Keratinocyte (primary cell): ENCODE data around the gene TBK1. TPM values are rescaled to one million over a fixed set of nuclear protein-coding genes. Genes with fewer than 3 reads are reported as not detected.

Source experiments
- DNase-seq: peaks from one replicate; pipeline ENCODE4 v3.0.0-alpha.2; 2011; ENCODE audit warnings: low read depth, missing footprints, low spot score
- FAIRE-seq: peaks from 2 replicates; lab custom pipeline; 2011; peaks lifted over from hg19 to GRCh38; lab: Jason Lieb, UNC
- H2AFZ ChIP-seq: 2 replicates; pipeline ENCODE4 v1.6.0; 2012; ENCODE audit warnings: low read length, control low read depth, inconsistent platforms; ENCODE audit not compliant: control insufficient read depth
- H3K27ac ChIP-seq: 2 replicates; pipeline ENCODE4 v1.5.1; 2011; ENCODE audit warnings: low read length; ENCODE audit not compliant: control insufficient read depth, insufficient read depth
- H3K27me3 ChIP-seq: 3 replicates; pipeline ENCODE4 v1.6.0; 2011; ENCODE audit warnings: low read length; ENCODE audit not compliant: control insufficient read depth, insufficient read depth; ENCODE audit errors: extremely low read depth
- H3K36me3 ChIP-seq, 2 experiments: 2 replicates in 1 of 2; 3 replicates in 1 of 2; pipeline ENCODE4 v1.5.1; 2011; ENCODE audit warnings: low read length in 2 of 2, mild to moderate bottlenecking in 1 of 2; ENCODE audit not compliant: control insufficient read depth in 2 of 2, insufficient read depth in 2 of 2; ENCODE audit errors: extremely low read depth in 1 of 2
- H3K4me1 ChIP-seq: 3 replicates; pipeline ENCODE4 v1.5.1; 2011; ENCODE audit warnings: low read length; ENCODE audit not compliant: control insufficient read depth, insufficient read depth; ENCODE audit errors: extremely low read depth
- H3K4me2 ChIP-seq: 3 replicates; pipeline ENCODE4 v1.6.0; 2011; ENCODE audit warnings: low read depth, low read length; ENCODE audit not compliant: control insufficient read depth, insufficient read depth; ENCODE audit errors: extremely low read depth
- H3K4me3 ChIP-seq, 3 experiments: fragments of 200-600 bp in 1 of 3; sonication (generic) in 1 of 3; 2 replicates in 2 of 3; 3 replicates in 1 of 3; pipeline ENCODE4 v1.5.1; 2011 to 2016; ENCODE audit warnings: low read length in 3 of 3, mild to moderate bottlenecking in 3 of 3, control low read depth in 2 of 3, inconsistent platforms in 1 of 3, low read depth in 1 of 3, mixed read lengths in 1 of 3, mixed run types in 1 of 3, moderate library complexity in 1 of 3; ENCODE audit not compliant: control insufficient read depth in 2 of 3, insufficient read depth in 2 of 3; ENCODE audit errors: extremely low read depth in 1 of 3
- H3K79me2 ChIP-seq: 2 replicates; pipeline ENCODE4 v1.6.0; 2012; ENCODE audit warnings: low read length; ENCODE audit not compliant: control insufficient read depth, insufficient read depth
- H3K9ac ChIP-seq: 3 replicates; pipeline ENCODE4 v1.6.0; 2011; ENCODE audit warnings: low read length; ENCODE audit not compliant: control insufficient read depth, insufficient read depth; ENCODE audit errors: extremely low read depth
- H3K9me1 ChIP-seq: 3 replicates; pipeline ENCODE4 v1.6.0; 2011; ENCODE audit warnings: low read length; ENCODE audit not compliant: control insufficient read depth, insufficient read depth; ENCODE audit errors: extremely low read depth
- H3K9me3 ChIP-seq: 2 replicates; pipeline ENCODE4 v1.5.1; 2012; ENCODE audit warnings: low read depth, low read length; ENCODE audit not compliant: control insufficient read depth
- H4K20me1 ChIP-seq: 3 replicates; pipeline ENCODE4 v1.6.0; 2011; ENCODE audit warnings: low read length; ENCODE audit not compliant: control insufficient read depth, insufficient read depth; ENCODE audit errors: extremely low read depth
- CTCF ChIP-seq, 3 experiments: IDR thresholded peaks in 1 of 3; conservative IDR thresholded peaks in 1 of 3; optimal IDR thresholded peaks in 1 of 3; 2 replicates in 2 of 3; 3 replicates in 1 of 3; pipeline versions ENCODE3 to v1.5.1; 2011; ENCODE audit warnings: low read length in 3 of 3, mild to moderate bottlenecking in 3 of 3, moderate library complexity in 2 of 3, control low read depth in 1 of 3, inconsistent platforms in 1 of 3; ENCODE audit not compliant: insufficient read depth in 2 of 3; ENCODE audit errors: extremely low read depth in 1 of 3
- EZH2 ChIP-seq: IDR thresholded peaks from one replicate; pipeline ENCODE4 v1.6.1; 2012; ENCODE audit warnings: inconsistent platforms, mild to moderate bottlenecking, low read length, moderate library complexity
- dilution Hi-C: fragments of 300-500 bp; cut with MboI; formaldehyde crosslinking; loops from one replicate; pipeline ENCODE4 v1.7.0; 2020; ENCODE audit warnings: low sequenced_read_pairs; ENCODE audit not compliant: extremely low pct_ligation_motif_present
- polyA plus RNA-seq, 5 experiments: library from polyadenylated mRNA; depleted of rRNA in 3 of 5; stranded (reverse) in 3 of 5; stranded (forward) in 1 of 5; unstranded in 1 of 5; fragments of >200 nt; gene quantifications; 1 replicate in 1 of 5; 2 replicates in 3 of 5; 3 replicates in 1 of 5; pipeline versions ENCODE4 v1.2.1 to v1.2.3, GENCODE V29; 2011 to 2012; ENCODE audit warnings: missing spikeins in 2 of 5, low read depth in 1 of 5, low replicate concordance in 1 of 5

TBK1 gene
- polyA plus RNA-seq, 1 donor (not counting 4 experiments of a cell fraction or from before 2014, with no cell fraction given) = 19.1 TPM

DNA sequence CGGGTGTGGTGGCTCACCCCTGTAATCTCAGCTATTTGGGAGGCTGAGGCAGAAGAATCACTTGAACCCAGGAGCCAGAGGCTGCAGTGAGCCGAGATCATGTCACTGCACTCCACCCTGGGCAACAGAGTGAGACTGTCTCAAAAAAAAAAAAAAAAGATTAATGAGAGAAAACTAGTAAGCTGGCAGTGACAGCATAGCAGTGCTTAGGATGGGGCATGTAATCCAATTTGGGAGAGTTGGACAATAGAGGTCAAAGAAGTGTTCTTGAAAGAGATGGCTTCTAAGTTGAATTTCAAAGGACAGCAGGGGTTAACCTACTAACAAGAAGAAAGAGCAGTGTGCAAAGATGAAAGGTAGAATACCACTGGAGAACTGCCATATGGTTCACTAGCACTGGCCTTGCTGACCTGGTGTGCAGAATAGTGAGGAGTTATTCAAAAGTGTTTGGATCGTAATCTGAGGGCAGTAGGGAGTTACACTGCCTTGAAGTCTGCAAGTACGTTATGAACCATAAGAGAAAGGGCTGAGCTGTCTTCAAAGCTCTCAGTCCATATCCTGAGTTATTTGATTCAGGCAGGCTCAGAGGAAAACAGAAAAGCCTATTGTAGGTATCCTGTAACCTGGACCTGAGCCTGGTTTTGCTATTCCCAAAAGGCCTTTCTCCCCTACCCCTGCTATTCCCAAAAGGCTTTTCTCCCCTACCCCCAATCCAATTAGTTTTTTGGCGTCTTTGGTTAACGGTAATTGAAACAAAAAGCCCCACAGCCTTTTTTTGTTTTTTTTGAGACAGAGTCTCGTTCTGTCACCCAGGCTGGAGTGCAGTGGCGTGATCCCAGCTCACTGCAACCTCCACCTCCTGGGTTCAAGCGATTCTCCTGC, 44.3 kb upstream of the TBK1 start:
- DNase-seq (no peak), FAIRE-seq (no peak)
- Histone ChIP-seq H3K79me2 (peaks cover 61% of the 10 kb centered on the region), H2AFZ (no peak overlapping the region), H4K20me1 (peaks cover under 1% of the 10 kb centered on the region), H3K9ac (no peak overlapping the region), H3K4me1 (peaks cover 4% of the 10 kb centered on the region), H3K4me3 (no peak overlapping the region), H3K27ac (no peak overlapping the region), H3K4me2 (no peak overlapping the region), H3K9me1 (no peaks in the 10 kb centered on the region), H3K27me3 (no peaks in the 10 kb centered on the region), H3K36me3 (peaks cover 8 to 17% of the 10 kb centered on the region in 2 experiments), H3K9me3 (no peaks in the 10 kb centered on the region)
- dilution Hi-C loops = no loop called here
- no peak for TF ChIP-seq EZH2
- no peak for TF ChIP-seq CTCF (optimal IDR thresholded peaks at IDR 0.05 in 1 of 3, IDR thresholded peaks at IDR 0.05 in 1 of 3, conservative IDR thresholded peaks at IDR 0.05 in 1 of 3; ENCODE audit: extremely low read depth in 1 of 3, insufficient read depth in 2 of 3, low read length in 3 of 3)

GRCh38 chr12:64411427-64411826, 40.5 kb upstream of the TBK1 start:
- H3K4me1 ChIP-seq = no peaks in the 10 kb centered on the region
- no peaks in the 10 kb centered on the region for H3K27me3 ChIP-seq
- H3K4me2 ChIP-seq = no peak overlapping the region
- no peak for TF ChIP-seq CTCF (optimal IDR thresholded peaks at IDR 0.05 in 1 of 3, IDR thresholded peaks at IDR 0.05 in 1 of 3, conservative IDR thresholded peaks at IDR 0.05 in 1 of 3; ENCODE audit: extremely low read depth in 1 of 3, insufficient read depth in 2 of 3, low read length in 3 of 3)
- no peak for TF ChIP-seq EZH2
- H3K79me2 ChIP-seq = peaks cover 46% of the 10 kb centered on the region
- no peaks in the 10 kb centered on the region for H3K9me3 ChIP-seq
- peaks cover 2% of the 10 kb centered on the region for H4K20me1 ChIP-seq
- no peak overlapping the region for H2AFZ ChIP-seq
- peaks cover 18 to 27% of the 10 kb centered on the region in 2 experiments for H3K36me3 ChIP-seq
- dilution Hi-C loops = no loop called here
- H3K4me3 ChIP-seq = no peak overlapping the region
- DNase-seq (no peak), FAIRE-seq (no peak)
- no peaks in the 10 kb centered on the region for H3K9me1 ChIP-seq
- H3K27ac ChIP-seq = no peak overlapping the region
- no peak overlapping the region for H3K9ac ChIP-seq
